ENCODE data around the gene KCNIP4. TPM values are rescaled to one million over a fixed set of nuclear protein-coding genes. Genes with fewer than 3 reads are reported as not detected.

KCNIP4 gene
- total and polyA plus RNA-seq, 4 donors, result not detected

GRCh38 chr4:21593671-21594001, 354.9 kb downstream of the KCNIP4 start:
- intact Hi-C loops (cut with DNase I), result no loop called here
- DNase-seq (no peak), ATAC-seq (ENCODE audit: low FRiP score) (no peak)
- H3K27ac ChIP-seq (ENCODE audit: low read depth in 1 of 2, low read length in 2 of 2), result no peak overlapping the region
- no peaks in the 10 kb centered on the region for H3K4me1 ChIP-seq (ENCODE audit: control insufficient read depth in 1 of 2, insufficient read depth in 2 of 2, low read length in 2 of 2)
- H3K9me3 ChIP-seq (ENCODE audit: control insufficient read depth, low read length), result no peaks in the 10 kb centered on the region
- H3K27me3 ChIP-seq (ENCODE audit: control insufficient read depth in 1 of 2, insufficient read depth in 2 of 2, low read length in 1 of 2), result no peaks in the 10 kb centered on the region
- H3K36me3 ChIP-seq (ENCODE audit: control insufficient read depth in 1 of 2, insufficient read depth in 2 of 2, low read length in 1 of 2), result no peaks in the 10 kb centered on the region
- no peak overlapping the region for H3K4me3 ChIP-seq (ENCODE audit: low read length in 2 of 2)

- intact Hi-C loops (cut with DNase I), result no loop called here
- WGBS, 2 donors, result 39 to 41% methylated on average over 8 of the region's 8 CpGs
- no peak for ATAC-seq (ENCODE audit: low FRiP score)
- Histone ChIP-seq H3K4me3 (ENCODE audit: low read length in 2 of 2) (no peak overlapping the region), H3K27me3 (ENCODE audit: control insufficient read depth in 1 of 2, insufficient read depth in 2 of 2, low read length in 1 of 2) (no peaks in the 10 kb centered on the region), H3K36me3 (ENCODE audit: control insufficient read depth in 1 of 2, insufficient read depth in 2 of 2, low read length in 1 of 2) (no peaks in the 10 kb centered on the region), H3K27ac (ENCODE audit: low read depth in 1 of 2, low read length in 2 of 2) (no peak overlapping the region), H3K9me3 (ENCODE audit: control insufficient read depth, low read length) (no peaks in the 10 kb centered on the region), H3K4me1 (ENCODE audit: control insufficient read depth in 1 of 2, insufficient read depth in 2 of 2, low read length in 2 of 2) (no peaks in the 10 kb centered on the region)
- DNase-seq, result no peak
Observed at GRCh38 chr4:21592970-21593670, 355.5 kb downstream of the KCNIP4 start.

DNA sequence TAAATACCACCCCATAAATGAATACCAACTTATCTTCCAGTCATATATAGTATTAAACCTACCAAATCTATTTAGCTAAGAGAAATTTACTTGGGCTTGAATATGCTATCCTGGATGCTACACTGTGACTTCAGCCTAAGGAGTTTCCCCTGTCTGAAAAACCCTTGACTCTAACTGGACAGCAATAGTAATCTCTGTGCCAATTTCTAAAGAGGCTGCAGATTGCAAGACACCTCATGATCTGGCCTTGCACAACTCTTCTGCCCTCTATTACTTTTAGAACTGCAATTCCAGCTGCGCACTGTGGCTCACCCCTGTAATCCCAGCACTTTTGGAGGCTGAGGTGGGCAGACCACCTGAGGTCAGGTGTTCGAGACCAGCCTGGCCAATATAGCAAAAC, 371.5 kb downstream of the KCNIP4 start:
- Histone ChIP-seq H3K36me3 (ENCODE audit: control insufficient read depth in 1 of 2, insufficient read depth in 2 of 2, low read length in 1 of 2) (no peaks in the 10 kb centered on the region), H3K27ac (ENCODE audit: low read depth in 1 of 2, low read length in 2 of 2) (no peak overlapping the region), H3K27me3 (ENCODE audit: control insufficient read depth in 1 of 2, insufficient read depth in 2 of 2, low read length in 1 of 2) (no peaks in the 10 kb centered on the region), H3K9me3 (ENCODE audit: control insufficient read depth, low read length) (no peaks in the 10 kb centered on the region), H3K4me3 (ENCODE audit: low read length in 2 of 2) (no peak overlapping the region), H3K4me1 (ENCODE audit: control insufficient read depth in 1 of 2, insufficient read depth in 2 of 2, low read length in 2 of 2) (no peaks in the 10 kb centered on the region)
- intact Hi-C loops (cut with DNase I), result no loop called here
- DNase-seq (no peak), ATAC-seq (ENCODE audit: low FRiP score) (no peak)
- WGBS, 2 donors, result 85 to 89% methylated on average over 2 of the region's 2 CpGs

DNA sequence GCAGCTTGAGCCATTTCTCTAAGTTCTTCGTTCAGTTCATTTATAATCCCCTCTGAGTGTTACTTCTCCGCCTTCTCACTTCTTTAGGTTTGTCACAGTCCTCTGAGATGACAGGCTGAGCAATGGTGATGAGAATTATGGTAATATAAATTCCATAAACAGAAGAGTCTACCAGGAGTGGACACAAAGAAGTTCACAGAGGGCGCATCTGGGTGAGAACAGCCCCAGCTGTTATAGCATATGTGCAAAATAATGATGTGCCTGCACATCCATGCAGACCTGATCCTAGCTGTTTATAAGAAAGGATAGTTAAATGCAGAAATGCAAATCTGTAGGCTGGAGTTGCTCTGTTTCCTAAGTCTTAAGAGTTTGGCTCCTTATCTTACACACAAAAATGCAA, 377.5 kb downstream of the KCNIP4 start:
- Histone ChIP-seq H3K27ac (ENCODE audit: low read depth in 1 of 2, low read length in 2 of 2) (no peak overlapping the region), H3K4me1 (ENCODE audit: control insufficient read depth in 1 of 2, insufficient read depth in 2 of 2, low read length in 2 of 2) (no peaks in the 10 kb centered on the region), H3K9me3 (ENCODE audit: control insufficient read depth, low read length) (no peaks in the 10 kb centered on the region), H3K4me3 (ENCODE audit: low read length in 2 of 2) (no peak overlapping the region), H3K27me3 (ENCODE audit: control insufficient read depth in 1 of 2, insufficient read depth in 2 of 2, low read length in 1 of 2) (no peaks in the 10 kb centered on the region), H3K36me3 (ENCODE audit: control insufficient read depth in 1 of 2, insufficient read depth in 2 of 2, low read length in 1 of 2) (no peaks in the 10 kb centered on the region)
- DNase-seq, result no peak
- no peak for ATAC-seq (ENCODE audit: low FRiP score)
- intact Hi-C loops (cut with DNase I), result no loop called here
- WGBS, 2 donors, result 74 to 79% methylated on average over 3 of the region's 3 CpGs

DNA sequence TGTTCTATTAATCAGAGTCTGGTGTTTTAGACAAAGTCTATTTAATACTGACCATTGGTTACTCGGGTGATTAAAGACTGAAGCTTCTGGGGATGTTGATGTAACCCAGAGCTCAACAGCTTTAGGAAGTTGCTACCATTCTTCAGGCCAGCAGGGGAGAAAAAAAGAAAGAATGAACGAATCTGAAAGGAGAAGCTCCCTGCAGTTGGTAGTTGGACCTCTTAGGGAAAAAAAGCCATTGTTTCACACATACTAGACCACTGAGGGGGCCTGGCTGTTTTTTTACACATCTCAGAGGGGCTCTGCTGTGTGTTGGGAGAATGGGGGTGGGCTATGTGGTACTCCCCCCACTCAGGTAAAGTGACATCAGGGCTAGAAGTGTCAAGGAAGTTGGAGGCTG, 378.9 kb downstream of the KCNIP4 start:
- DNase-seq, result no peak
- Histone ChIP-seq H3K27ac (ENCODE audit: low read depth in 1 of 2, low read length in 2 of 2) (no peak overlapping the region), H3K4me3 (ENCODE audit: low read length in 2 of 2) (no peak overlapping the region), H3K36me3 (ENCODE audit: control insufficient read depth in 1 of 2, insufficient read depth in 2 of 2, low read length in 1 of 2) (no peaks in the 10 kb centered on the region), H3K9me3 (ENCODE audit: control insufficient read depth, low read length) (no peaks in the 10 kb centered on the region), H3K27me3 (ENCODE audit: control insufficient read depth in 1 of 2, insufficient read depth in 2 of 2, low read length in 1 of 2) (no peaks in the 10 kb centered on the region), H3K4me1 (ENCODE audit: control insufficient read depth in 1 of 2, insufficient read depth in 2 of 2, low read length in 2 of 2) (no peaks in the 10 kb centered on the region)
- no peak for ATAC-seq (ENCODE audit: low FRiP score)
- intact Hi-C loops (cut with DNase I), result no loop called here
- 23% methylated on average over 2 of the region's 2 CpGs for WGBS, 2 donors

- no peaks in the 10 kb centered on the region for H3K4me1 ChIP-seq (ENCODE audit: control insufficient read depth in 1 of 2, insufficient read depth in 2 of 2, low read length in 2 of 2)
- no peaks in the 10 kb centered on the region for H3K9me3 ChIP-seq (ENCODE audit: control insufficient read depth, low read length)
- H3K27ac ChIP-seq (ENCODE audit: low read depth in 1 of 2, low read length in 2 of 2), result no peak overlapping the region
- no peaks in the 10 kb centered on the region for H3K36me3 ChIP-seq (ENCODE audit: control insufficient read depth in 1 of 2, insufficient read depth in 2 of 2, low read length in 1 of 2)
- no peak for DNase-seq
- 68 to 69% methylated on average over 3 of the region's 3 CpGs for WGBS, 2 donors
- intact Hi-C loops (cut with DNase I), result no loop called here
- H3K27me3 ChIP-seq (ENCODE audit: control insufficient read depth in 1 of 2, insufficient read depth in 2 of 2, low read length in 1 of 2), result peaks cover 0 to 2% of the 10 kb centered on the region in 2 donors
- no peak for ATAC-seq (ENCODE audit: low FRiP score)
- no peak overlapping the region for H3K4me3 ChIP-seq (ENCODE audit: low read length in 2 of 2)
Observed at GRCh38 chr4:21555083-21555482, 393.5 kb downstream of the KCNIP4 start.

DNA sequence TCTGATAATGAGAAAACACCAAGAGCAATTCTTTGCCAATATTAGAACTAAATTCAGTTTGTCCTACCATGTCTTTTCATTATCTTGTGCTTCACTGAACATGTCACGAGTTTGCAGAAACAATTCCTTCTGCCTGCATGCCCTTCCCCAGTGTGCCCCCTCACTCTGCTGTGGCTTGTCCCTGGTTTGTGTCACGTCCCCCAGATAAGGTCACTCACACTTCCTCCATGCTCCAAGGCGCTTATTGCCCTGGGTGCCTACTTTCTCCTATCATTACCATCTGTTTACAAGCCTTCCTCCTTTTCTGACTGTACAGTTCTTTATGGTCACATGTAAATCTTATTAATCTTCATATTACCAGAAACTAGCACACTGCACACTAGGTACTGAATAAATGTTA, 394.1 kb downstream of the KCNIP4 start:
- H3K27me3 ChIP-seq (ENCODE audit: control insufficient read depth in 1 of 2, insufficient read depth in 2 of 2, low read length in 1 of 2), result peaks cover 0 to 2% of the 10 kb centered on the region in 2 donors
- DNase-seq, result no peak
- H3K9me3 ChIP-seq (ENCODE audit: control insufficient read depth, low read length), result no peaks in the 10 kb centered on the region
- no peaks in the 10 kb centered on the region for H3K4me1 ChIP-seq (ENCODE audit: control insufficient read depth in 1 of 2, insufficient read depth in 2 of 2, low read length in 2 of 2)
- H3K4me3 ChIP-seq (ENCODE audit: low read length in 2 of 2), result no peak overlapping the region
- no peaks in the 10 kb centered on the region for H3K36me3 ChIP-seq (ENCODE audit: control insufficient read depth in 1 of 2, insufficient read depth in 2 of 2, low read length in 1 of 2)
- H3K27ac ChIP-seq (ENCODE audit: low read depth in 1 of 2, low read length in 2 of 2), result no peak overlapping the region
- intact Hi-C loops (cut with DNase I), result no loop called here
- ATAC-seq (ENCODE audit: low FRiP score), result no peak
- WGBS, 2 donors, result 9 to 21% methylated on average over 3 of the region's 3 CpGs

DNA sequence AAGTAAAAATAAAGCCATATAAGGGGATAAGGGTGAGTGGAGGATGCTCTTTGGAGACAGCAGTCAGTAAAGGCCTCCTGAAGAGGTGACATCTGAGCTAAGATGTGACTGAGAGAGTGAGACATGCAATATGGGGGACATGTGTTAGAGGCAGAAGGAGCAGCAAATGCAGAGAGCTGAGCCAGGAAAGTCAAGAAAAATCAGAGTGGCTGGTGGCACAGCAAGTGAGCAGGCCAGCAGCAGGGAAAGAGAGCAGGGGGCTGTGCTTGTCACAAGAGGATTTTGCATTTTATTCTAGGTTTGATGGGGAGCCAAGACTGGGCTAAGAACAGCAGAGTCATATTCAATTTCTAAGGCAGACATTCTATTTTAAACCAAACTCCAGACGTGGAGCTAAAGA, 394.5 kb downstream of the KCNIP4 start:
- DNase-seq (no peak), ATAC-seq (ENCODE audit: low FRiP score) (no peak)
- WGBS, 2 donors, result 6 to 12% methylated on average over 1 of the region's 1 CpG
- Histone ChIP-seq H3K27me3 (ENCODE audit: control insufficient read depth in 1 of 2, insufficient read depth in 2 of 2, low read length in 1 of 2) (peaks cover 0 to 2% of the 10 kb centered on the region in 2 donors), H3K36me3 (ENCODE audit: control insufficient read depth in 1 of 2, insufficient read depth in 2 of 2, low read length in 1 of 2) (no peaks in the 10 kb centered on the region), H3K4me3 (ENCODE audit: low read length in 2 of 2) (no peak overlapping the region), H3K27ac (ENCODE audit: low read depth in 1 of 2, low read length in 2 of 2) (no peak overlapping the region), H3K4me1 (ENCODE audit: control insufficient read depth in 1 of 2, insufficient read depth in 2 of 2, low read length in 2 of 2) (no peaks in the 10 kb centered on the region), H3K9me3 (ENCODE audit: control insufficient read depth, low read length) (no peaks in the 10 kb centered on the region)
- intact Hi-C loops (cut with DNase I), result no loop called here

DNA sequence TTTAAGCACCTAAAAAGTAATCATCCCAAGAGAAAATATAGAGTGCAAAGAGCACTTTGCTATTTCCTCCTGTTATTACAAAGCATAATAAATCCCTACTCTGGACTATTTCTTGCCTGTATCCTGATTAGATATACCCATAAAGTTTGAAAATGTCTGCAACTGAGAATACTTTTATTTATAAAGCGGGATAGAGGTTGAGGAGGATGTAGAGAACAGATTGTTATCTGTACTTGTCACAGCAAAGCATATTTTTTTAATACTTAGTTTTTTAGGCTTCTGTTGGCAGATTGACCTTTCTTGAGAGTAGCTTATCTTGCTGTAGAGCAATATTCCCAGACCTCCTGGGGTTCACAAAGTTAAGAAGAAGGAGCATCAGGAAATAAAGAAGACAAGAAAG, 396.1 kb downstream of the KCNIP4 start:
- Histone ChIP-seq H3K36me3 (ENCODE audit: control insufficient read depth in 1 of 2, insufficient read depth in 2 of 2, low read length in 1 of 2) (no peaks in the 10 kb centered on the region), H3K4me3 (ENCODE audit: low read length in 2 of 2) (no peak overlapping the region), H3K27ac (ENCODE audit: low read depth in 1 of 2, low read length in 2 of 2) (no peak overlapping the region), H3K27me3 (ENCODE audit: control insufficient read depth in 1 of 2, insufficient read depth in 2 of 2, low read length in 1 of 2) (peaks cover 0 to 2% of the 10 kb centered on the region in 2 donors), H3K9me3 (ENCODE audit: control insufficient read depth, low read length) (no peaks in the 10 kb centered on the region), H3K4me1 (ENCODE audit: control insufficient read depth in 1 of 2, insufficient read depth in 2 of 2, low read length in 2 of 2) (no peaks in the 10 kb centered on the region)
- 0 to 5% methylated on average over 1 of the region's 1 CpG for WGBS, 2 donors
- ATAC-seq (ENCODE audit: low FRiP score) (no peak), DNase-seq (no peak)
- intact Hi-C loops (cut with DNase I), result no loop called here
